ENCODE results near the gene CCND1. TPM values are rescaled to one million over a fixed set of nuclear protein-coding genes. Genes with fewer than 3 reads are reported as not detected.
A peak's percentile ranks its signal among the peaks of the same experiment; 100 is the strongest.

The CCND1 gene
- total RNA-seq, 1 experiment from 2014 or later: 372 TPM

DNA sequence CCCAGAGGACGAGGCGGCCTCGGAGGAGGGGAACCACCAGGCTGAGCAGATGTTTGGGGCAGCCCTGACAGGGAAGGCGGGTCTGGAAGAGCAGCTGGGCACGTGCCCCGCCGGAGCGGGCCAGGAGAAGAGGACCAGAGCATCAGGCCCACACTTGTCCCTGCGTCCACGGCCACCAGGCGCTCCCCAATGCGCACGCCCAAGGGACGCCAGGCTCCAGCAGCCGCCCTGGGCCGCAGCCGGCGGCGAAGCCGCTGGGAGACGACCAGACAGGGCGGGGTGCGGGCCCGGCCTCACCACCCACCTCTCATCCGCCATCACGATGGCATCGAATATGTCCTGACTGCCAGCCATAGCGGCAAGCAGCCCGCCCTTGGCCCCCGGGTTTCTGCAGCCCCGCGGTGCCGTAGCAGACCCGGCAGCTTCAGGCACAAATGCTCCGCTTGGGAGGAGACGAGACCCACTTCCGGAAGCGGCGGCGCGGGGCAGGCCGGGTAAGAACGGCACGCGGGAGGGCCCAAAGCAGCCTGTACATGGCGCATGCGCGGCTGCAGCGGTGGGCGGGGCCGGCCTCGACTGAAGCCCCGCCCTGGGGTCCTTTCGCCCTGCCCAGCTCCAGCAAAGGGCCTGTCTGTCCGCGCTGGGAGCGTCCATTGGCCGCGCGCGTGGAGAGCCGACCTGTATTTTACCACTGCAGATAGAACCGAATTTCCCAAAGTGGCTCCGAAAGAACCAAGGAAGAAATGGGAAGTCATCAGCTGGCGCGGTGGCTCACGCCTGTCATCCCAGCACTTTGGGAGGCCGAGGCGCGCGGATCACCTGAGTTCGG lies 34.1 kb downstream of the CCND1 start, which contains the start of gene LTO1:
Gene LTO1, minus strand, starts transcription at position 468 of the 829 bp plus-strand sequence. Its CDS starts 114 bp downstream, at position 354.
- no peak within 1 kb of the TSS for H3K18ac ChIP-seq (ENCODE audit: insufficient read length, low read depth, low read length)
- H3T11ph ChIP-seq (ENCODE audit: low read length): no peak within 1 kb of the TSS
- H3K56ac ChIP-seq (ENCODE audit: insufficient read length, low read depth, low read length): no peak within 1 kb of the TSS
- Mint-ChIP-seq H3K9me3 (no peaks in the 10 kb centered on the region), H3K27ac (peak within 1 kb of the TSS in 2 of 3 experiments; percentile 89 to 92; a peak in 3 of 7 replicates), H3K4me1 (peaks cover 9 to 16% of the 10 kb centered on the region in 2 experiments), H3K36me3 (ENCODE audit: insufficient read depth in 1 of 3, low read depth in 3 of 3) (peaks cover 2 to 29% (median 23%) of the 10 kb centered on the region in 3 experiments; a peak in 6 of 7 replicates), H3K27me3 (ENCODE audit: low read depth) (peaks cover 1% of the 10 kb centered on the region; the same call in 1 of the 2 replicates), H3K4me3 (peak within 1 kb of the TSS; percentile 92 to 93)
- H2AK5ac ChIP-seq (ENCODE audit: insufficient read length, low read length): no peak within 1 kb of the TSS
- no peak within 1 kb of the TSS for H3K4ac ChIP-seq (ENCODE audit: low read depth, low read length)
- peak within 1 kb of the TSS; percentile 71 for H3K9ac ChIP-seq (ENCODE audit: extremely low read depth, insufficient read length, low read length)
- H3K4me1 ChIP-seq (ENCODE audit: insufficient read depth, low read length): no peaks in the 10 kb centered on the region; the same call in 1 of the 2 replicates
- no peak within 1 kb of the TSS for H2BK20ac ChIP-seq (ENCODE audit: low read depth, low read length, poor library complexity, severe bottlenecking)
- H2BK15ac ChIP-seq (ENCODE audit: low read depth, low read length): no peak within 1 kb of the TSS
- no peak within 1 kb of the TSS for H2BK12ac ChIP-seq (ENCODE audit: insufficient read length, low read depth, low read length)
- H4K5ac ChIP-seq (ENCODE audit: insufficient read length, low read depth, low read length): no peak within 1 kb of the TSS
- H3K9me3 ChIP-seq (ENCODE audit: control insufficient read depth, low read depth, low read length): no peaks in the 10 kb centered on the region
- peaks cover 14% of the 10 kb centered on the region for H3K79me1 ChIP-seq (ENCODE audit: insufficient read depth, low read depth, low read length, poor library complexity, severe bottlenecking)
- H2AFZ ChIP-seq (ENCODE audit: low read length): no peak within 1 kb of the TSS
- TF ChIP-seq, protein P1, sequence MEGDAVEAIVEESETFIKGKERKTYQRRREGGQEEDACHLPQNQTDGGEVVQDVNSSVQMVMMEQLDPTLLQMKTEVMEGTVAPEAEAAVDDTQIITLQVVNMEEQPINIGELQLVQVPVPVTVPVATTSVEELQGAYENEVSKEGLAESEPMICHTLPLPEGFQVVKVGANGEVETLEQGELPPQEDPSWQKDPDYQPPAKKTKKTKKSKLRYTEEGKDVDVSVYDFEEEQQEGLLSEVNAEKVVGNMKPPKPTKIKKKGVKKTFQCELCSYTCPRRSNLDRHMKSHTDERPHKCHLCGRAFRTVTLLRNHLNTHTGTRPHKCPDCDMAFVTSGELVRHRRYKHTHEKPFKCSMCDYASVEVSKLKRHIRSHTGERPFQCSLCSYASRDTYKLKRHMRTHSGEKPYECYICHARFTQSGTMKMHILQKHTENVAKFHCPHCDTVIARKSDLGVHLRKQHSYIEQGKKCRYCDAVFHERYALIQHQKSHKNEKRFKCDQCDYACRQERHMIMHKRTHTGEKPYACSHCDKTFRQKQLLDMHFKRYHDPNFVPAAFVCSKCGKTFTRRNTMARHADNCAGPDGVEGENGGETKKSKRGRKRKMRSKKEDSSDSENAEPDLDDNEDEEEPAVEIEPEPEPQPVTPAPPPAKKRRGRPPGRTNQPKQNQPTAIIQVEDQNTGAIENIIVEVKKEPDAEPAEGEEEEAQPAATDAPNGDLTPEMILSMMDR (conservative IDR thresholded peaks at IDR 0.05): no peak
- H3K27ac ChIP-seq (ENCODE audit: insufficient read length, low read depth, low read length): no peak within 1 kb of the TSS
- peak; percentile 96 for DNase-seq
- no CpG with 5 or more reads among the region's 72 CpGs for WGBS (ENCODE audit: extremely low coverage, insufficient read length, low lambda C conversion rate)
- peak within 1 kb of the TSS; percentile 60; the same call in 1 of the 2 replicates for H3K14ac ChIP-seq (ENCODE audit: insufficient read depth, low read length)
- no peaks in the 10 kb centered on the region for H4K20me1 ChIP-seq (ENCODE audit: control insufficient read depth, insufficient read depth, insufficient read length)
- no peaks in the 10 kb centered on the region for H3K27me3 ChIP-seq (ENCODE audit: insufficient read depth, low read length)
- no peak within 1 kb of the TSS for H2BK5ac ChIP-seq (ENCODE audit: insufficient read length, low read length)
- no peak within 1 kb of the TSS for H4K8ac ChIP-seq (replicated peaks; ENCODE audit: insufficient read length, low read depth, low read length)
- no peak within 1 kb of the TSS for H2BK120ac ChIP-seq (ENCODE audit: low read depth, low read length, poor library complexity, severe bottlenecking)
- no peak within 1 kb of the TSS for H3K23ac ChIP-seq (ENCODE audit: insufficient read length, low read depth, low read length)
- H4K91ac ChIP-seq (ENCODE audit: insufficient read length, low read depth, low read length): no peak within 1 kb of the TSS
- H3K79me2 ChIP-seq (ENCODE audit: insufficient read depth, low read length): peaks cover 10% of the 10 kb centered on the region; the same call in 1 of the 2 replicates
- H3K4me2 ChIP-seq (ENCODE audit: insufficient read depth, insufficient read length, low read length): peak within 1 kb of the TSS; percentile 81
- peaks cover 8% of the 10 kb centered on the region for H3K23me2 ChIP-seq (ENCODE audit: insufficient read length, low read depth, low read length, poor library complexity, severe bottlenecking)
